ENCODE data around the gene RDH16.
"Not testable (repeated sequence)": the region's sequence is repeated elsewhere in the genome, so short reads cannot be mapped to it uniquely, and the experiment has no call there.

The RDH16 gene

GRCh38 chr12:56948881-56949280, 8.5 kb downstream of the RDH16 start:
- Mint-ChIP-seq H3K36me3 (peaks cover 8% of the 10 kb centered on the region), H3K9me3 (ENCODE audit: low read depth) (peaks cover 14% of the 10 kb centered on the region), H3K4me1 (ENCODE audit: low read depth) (no peaks in the 10 kb centered on the region), H3K4me3 (no peak overlapping the region), H3K27me3 (peaks cover 2% of the 10 kb centered on the region), H3K27ac (no peak overlapping the region)

GRCh38 chr12:56948457-56948777, 9.0 kb downstream of the RDH16 start:
- no peak overlapping the region for H3K27ac Mint-ChIP-seq
- H3K9me3 Mint-ChIP-seq (ENCODE audit: low read depth) = peaks cover 16% of the 10 kb centered on the region
- H3K4me3 Mint-ChIP-seq = no peak overlapping the region
- H3K36me3 Mint-ChIP-seq = peaks cover 6% of the 10 kb centered on the region
- H3K4me1 Mint-ChIP-seq (ENCODE audit: low read depth) = no peaks in the 10 kb centered on the region
- peaks cover 2% of the 10 kb centered on the region for H3K27me3 Mint-ChIP-seq

- Mint-ChIP-seq H3K4me1 (ENCODE audit: low read depth) (no peaks in the 10 kb centered on the region), H3K27me3 (peaks cover 2% of the 10 kb centered on the region), H3K27ac (no peak overlapping the region), H3K9me3 (ENCODE audit: low read depth) (peaks cover 19% of the 10 kb centered on the region), H3K4me3 (no peak overlapping the region), H3K36me3 (peaks cover 6% of the 10 kb centered on the region)
Measured at GRCh38 chr12:56947633-56948456, 9.6 kb downstream of the RDH16 start.

- H3K36me3 Mint-ChIP-seq = no peaks in the 10 kb centered on the region
- H3K27me3 Mint-ChIP-seq = peaks cover 7% of the 10 kb centered on the region
- no peaks in the 10 kb centered on the region for H3K4me1 Mint-ChIP-seq (ENCODE audit: low read depth)
- H3K4me3 Mint-ChIP-seq = no peak overlapping the region
- peaks cover 19% of the 10 kb centered on the region for H3K9me3 Mint-ChIP-seq (ENCODE audit: low read depth)
- H3K27ac Mint-ChIP-seq = no peak overlapping the region
Measured at GRCh38 chr12:56943878-56944277, 13.5 kb downstream of the RDH16 start.

- not testable (repeated sequence) for H3K27me3 Mint-ChIP-seq; H3K36me3 Mint-ChIP-seq; H3K27ac Mint-ChIP-seq; H3K4me1 Mint-ChIP-seq (ENCODE audit: low read depth); H3K4me3 Mint-ChIP-seq
- H3K9me3 Mint-ChIP-seq (ENCODE audit: low read depth) = peaks cover 19% of the 10 kb centered on the region
Measured at GRCh38 chr12:56943374-56943773, 14.0 kb downstream of the RDH16 start.

- Mint-ChIP-seq H3K4me1 (ENCODE audit: low read depth) (no peaks in the 10 kb centered on the region), H3K9me3 (ENCODE audit: low read depth) (peaks cover 18% of the 10 kb centered on the region), H3K4me3 (no peak overlapping the region), H3K36me3 (no peaks in the 10 kb centered on the region), H3K27ac (no peak overlapping the region), H3K27me3 (peaks cover 7% of the 10 kb centered on the region)
Measured at GRCh38 chr12:56941299-56942017, 15.9 kb downstream of the RDH16 start.

GRCh38 chr12:56940942-56941298, 16.5 kb downstream of the RDH16 start:
- H3K27ac Mint-ChIP-seq; H3K4me3 Mint-ChIP-seq; H3K36me3 Mint-ChIP-seq; H3K27me3 Mint-ChIP-seq; H3K4me1 Mint-ChIP-seq (ENCODE audit: low read depth): not testable (repeated sequence)
- peaks cover 12% of the 10 kb centered on the region for H3K9me3 Mint-ChIP-seq (ENCODE audit: low read depth)

- Mint-ChIP-seq H3K27me3 (peaks cover 4% of the 10 kb centered on the region), H3K36me3 (no peaks in the 10 kb centered on the region), H3K9me3 (ENCODE audit: low read depth) (no peaks in the 10 kb centered on the region), H3K27ac (no peak overlapping the region), H3K4me1 (ENCODE audit: low read depth) (peaks cover 4% of the 10 kb centered on the region), H3K4me3 (no peak overlapping the region)
Measured at GRCh38 chr12:56935752-56936151, 21.7 kb downstream of the RDH16 start.

- no peaks in the 10 kb centered on the region for H3K9me3 Mint-ChIP-seq (ENCODE audit: low read depth)
- H3K27me3 Mint-ChIP-seq = peaks cover 4% of the 10 kb centered on the region
- no peak overlapping the region for H3K4me3 Mint-ChIP-seq
- no peak overlapping the region for H3K27ac Mint-ChIP-seq
- H3K4me1 Mint-ChIP-seq (ENCODE audit: low read depth) = peaks cover 4% of the 10 kb centered on the region
- no peaks in the 10 kb centered on the region for H3K36me3 Mint-ChIP-seq
Measured at GRCh38 chr12:56935157-56935556, 22.3 kb downstream of the RDH16 start.

GRCh38 chr12:56933826-56934625, 23.4 kb downstream of the RDH16 start, which contains the start of gene SDR9C7:
Gene SDR9C7, minus strand, starts transcription at chr12:56934408. Its CDS starts 147 bp downstream, at chr12:56934261.
- peaks cover 4% of the 10 kb centered on the region for H3K4me1 Mint-ChIP-seq (ENCODE audit: low read depth)
- H3K4me3 Mint-ChIP-seq = no peak within 1 kb of the TSS
- H3K27me3 Mint-ChIP-seq = no peaks in the 10 kb centered on the region
- H3K36me3 Mint-ChIP-seq = no peaks in the 10 kb centered on the region
- no peak within 1 kb of the TSS for H3K27ac Mint-ChIP-seq
- H3K9me3 Mint-ChIP-seq (ENCODE audit: low read depth) = no peaks in the 10 kb centered on the region

GRCh38 chr12:56932867-56933266, 24.5 kb downstream of the RDH16 start:
- no peaks in the 10 kb centered on the region for H3K36me3 Mint-ChIP-seq
- H3K4me1 Mint-ChIP-seq (ENCODE audit: low read depth) = peaks cover 8% of the 10 kb centered on the region
- H3K27me3 Mint-ChIP-seq = no peaks in the 10 kb centered on the region
- H3K27ac Mint-ChIP-seq = no peak overlapping the region
- H3K4me3 Mint-ChIP-seq = no peak overlapping the region
- H3K9me3 Mint-ChIP-seq (ENCODE audit: low read depth) = no peaks in the 10 kb centered on the region

- H3K9me3 Mint-ChIP-seq (ENCODE audit: low read depth) = no peaks in the 10 kb centered on the region
- H3K4me1 Mint-ChIP-seq (ENCODE audit: low read depth) = peaks cover 8% of the 10 kb centered on the region
- no peaks in the 10 kb centered on the region for H3K36me3 Mint-ChIP-seq
- no peak overlapping the region for H3K27ac Mint-ChIP-seq
- H3K27me3 Mint-ChIP-seq = no peaks in the 10 kb centered on the region
- H3K4me3 Mint-ChIP-seq = no peak overlapping the region
Measured at GRCh38 chr12:56932146-56932545, 25.3 kb downstream of the RDH16 start.

- no peaks in the 10 kb centered on the region for H3K36me3 Mint-ChIP-seq
- no peaks in the 10 kb centered on the region for H3K27me3 Mint-ChIP-seq
- no peak overlapping the region for H3K4me3 Mint-ChIP-seq
- H3K9me3 Mint-ChIP-seq (ENCODE audit: low read depth) = no peaks in the 10 kb centered on the region
- no peak overlapping the region for H3K27ac Mint-ChIP-seq
- H3K4me1 Mint-ChIP-seq (ENCODE audit: low read depth) = peaks cover 8% of the 10 kb centered on the region
Measured at GRCh38 chr12:56931474-56931978, 25.9 kb downstream of the RDH16 start.

GRCh38 chr12:56930241-56930640, 27.2 kb downstream of the RDH16 start:
- Mint-ChIP-seq H3K4me1 (ENCODE audit: low read depth) (peaks cover 8% of the 10 kb centered on the region), H3K9me3 (ENCODE audit: low read depth) (no peaks in the 10 kb centered on the region), H3K4me3 (no peak overlapping the region), H3K36me3 (no peaks in the 10 kb centered on the region), H3K27me3 (no peaks in the 10 kb centered on the region), H3K27ac (no peak overlapping the region)

GRCh38 chr12:56929780-56930179, 27.6 kb downstream of the RDH16 start:
- peaks cover 8% of the 10 kb centered on the region for H3K4me1 Mint-ChIP-seq (ENCODE audit: low read depth)
- H3K36me3 Mint-ChIP-seq = no peaks in the 10 kb centered on the region
- H3K9me3 Mint-ChIP-seq (ENCODE audit: low read depth) = no peaks in the 10 kb centered on the region
- H3K27ac Mint-ChIP-seq = no peak overlapping the region
- no peak overlapping the region for H3K4me3 Mint-ChIP-seq
- H3K27me3 Mint-ChIP-seq = peaks cover under 1% of the 10 kb centered on the region

Data from activated naive CD8-positive, alpha-beta T cell (primary cell).